Ovary (tissue), 9 donors: ENCODE data around the gene HTT-AS. TPM values are rescaled to one million over a fixed set of nuclear protein-coding genes. Genes with fewer than 3 reads are reported as not detected.

Source experiments
- DNase-seq, 5 donors: peaks; one replicate each; pipeline ENCODE4 v3.0.0-alpha.2; 2019 to 2020
- H3K27ac ChIP-seq, 2 donors: fragments of 200-600 bp; one replicate each; pipeline versions ENCODE4 v1.5.1 to v1.8.0; 2019 to 2022
- H3K27me3 ChIP-seq: fragments of 200-600 bp; one replicate; pipeline ENCODE4 v1.8.0; 2022
- H3K36me3 ChIP-seq: fragments of 200-600 bp; sonication (generic); one replicate; pipeline ENCODE4 v1.5.1; 2019
- H3K4me1 ChIP-seq: one replicate; pipeline ENCODE4 v1.8.1; 2013; ENCODE audit warnings: mild to moderate bottlenecking, moderate library complexity; ENCODE audit not compliant: insufficient read depth
- H3K4me3 ChIP-seq: fragments of 200-600 bp; sonication (generic); one replicate; pipeline ENCODE4 v1.5.1; 2017
- H3K9me3 ChIP-seq, 2 donors: fragments of 200-600 bp in 1 of 2; sonication (generic) in 1 of 2; one replicate each; pipeline versions ENCODE4 v1.5.1 to v1.8.1; 2013 to 2019; ENCODE audit warnings: mild to moderate bottlenecking in 1 of 2, moderate library complexity in 1 of 2
- EP300 ChIP-seq: sonication (generic); formaldehyde crosslinking; IDR thresholded peaks from one replicate; pipeline ENCODE4 v1.6.1; 2017; ENCODE audit warnings: antibody characterized with exemption
- POLR2A ChIP-seq: fragments of 450-650 bp; IDR thresholded peaks from one replicate; pipeline ENCODE4 v1.6.1; 2017; ENCODE audit warnings: antibody characterized with exemption, mild to moderate bottlenecking, moderate library complexity
- WGBS, 3 donors: extraction: QIAGEN DNeasy Blood & Tissue Kit in 1 of 3; methylation state at CpG; one replicate each; pipeline versions ENCODE4 v1.1.5 to v1.1.7; 2013 to 2017; 5-methylcytosine and 5-hydroxymethylcytosine counted together
- intact Hi-C, 4 donors: fragments of 100-400 bp; cut with DNase I; formaldehyde crosslinking; loops; one replicate each; pipeline versions ENCODE4 v1.11.0 to v1.15.1; 2022 to 2023
- polyA plus RNA-seq, 2 donors: library from polyadenylated mRNA; stranded (reverse); fragments of 200-250 nt in 1 of 2; fragments of 350-450 nt in 1 of 2; fragmentation: Illumina TruSeq in 1 of 2; extraction: RNeasy Lipid Tissue Mini Kit (QIAGEN cat#74804) in 1 of 2; gene quantifications; one replicate each; pipeline ENCODE4 v1.2.3, GENCODE V29; 2013 to 2014
- total RNA-seq, 7 donors: library from RNA; depleted of rRNA in 2 of 7; stranded (reverse); fragments of >200 nt in 2 of 7; fragmentation: NEBNext Ultra II Directional in 3 of 7; extraction: Animal tissue kit (Norgen Biotek cat#: 25700) in 3 of 7; gene quantifications; one replicate each; pipeline versions ENCODE4 v1.1.0 to v1.2.4, GENCODE V29; 2016 to 2023
- TF ChIP-seq, protein P1 (sequence below), 3 donors: fragments of 450-650 bp in 2 of 3; fragments of 200-600 bp in 1 of 3; IDR thresholded peaks; one replicate each; pipeline versions ENCODE4 v1.5.1 to v1.8.0; 2016 to 2022; ENCODE audit warnings: antibody characterized with exemption in 3 of 3, mild to moderate bottlenecking in 1 of 3
- donor health status: DM: no; HTN: no; CAD: no; lungs with moderate emphysema.
- donor health status: DM: no; HTN: no; CAD: no.
- donor health status: Bipolar disorder and iron deficiency.
- donor health status: DM: yes; HTN: yes; CAD: no.
- donor health status: DM: no; HTN: no; CAD: no.
- donor health status: DM: yes; HTN: yes; CAD: no.

HTT-AS gene
- total and polyA plus RNA-seq, 9 donors, result not detected

DNA sequence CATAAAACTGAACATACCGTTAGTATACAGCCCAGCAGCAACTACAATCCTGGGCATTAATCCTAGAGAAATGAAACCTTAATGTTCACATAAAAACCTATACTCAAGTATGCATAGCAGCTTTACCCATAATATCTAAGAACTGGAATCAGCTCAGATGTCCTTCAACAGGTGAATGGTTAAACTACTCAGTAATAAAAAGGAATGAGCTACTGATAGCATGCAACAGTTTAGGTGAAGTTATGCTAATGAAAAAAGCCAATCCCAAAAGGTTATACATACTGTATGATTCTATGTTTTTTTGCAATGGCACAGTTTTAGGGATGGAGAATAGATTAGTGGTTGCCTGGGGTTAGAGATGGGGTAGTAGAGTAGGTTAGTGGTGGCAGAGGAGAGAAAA, 9.4 kb upstream of the HTT-AS start:
- Histone ChIP-seq H3K4me1 (no peaks in the 10 kb centered on the region), H3K27me3 (no peaks in the 10 kb centered on the region), H3K4me3 (no peak overlapping the region), H3K27ac (no peak overlapping the region), H3K9me3 (no peaks in the 10 kb centered on the region), H3K36me3 (no peaks in the 10 kb centered on the region)
- no peak for TF ChIP-seq POLR2A
- no peak for TF ChIP-seq EP300
- intact Hi-C loops, result no loop called here
- WGBS, 3 donors, result 35 to 50% (median 43%) methylated on average over 1 of the region's 1 CpG
- DNase-seq, result no peak

DNA sequence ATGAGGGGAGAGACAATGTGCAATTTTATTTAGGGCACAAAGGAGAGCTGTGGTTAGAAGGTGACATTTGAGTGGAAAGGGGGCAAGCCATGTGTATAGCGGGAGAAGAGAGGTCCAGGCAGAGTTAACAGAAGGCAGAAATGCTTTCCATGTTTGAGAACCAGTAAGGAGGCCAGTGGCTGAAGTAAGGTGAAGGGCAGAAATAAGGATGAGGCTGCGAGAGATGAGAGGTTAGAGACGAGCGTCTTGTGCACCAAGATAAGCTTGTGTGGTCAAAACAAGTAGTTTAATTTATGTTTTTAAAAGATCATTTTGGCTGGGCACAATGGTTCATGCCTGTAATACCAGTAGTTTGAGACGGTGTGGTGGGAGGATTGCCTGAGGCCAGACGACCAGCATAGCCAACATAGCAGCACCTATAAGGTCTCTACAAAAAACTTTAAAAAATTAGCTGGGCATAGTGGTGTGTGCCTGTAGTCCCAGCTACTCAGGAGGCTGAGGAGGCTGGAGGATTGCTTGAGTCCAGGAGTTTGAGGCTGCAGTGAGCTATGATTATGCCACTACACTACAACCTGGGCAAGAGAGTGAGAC, 8.7 kb upstream of the HTT-AS start:
- 30 to 42% (median 35%) methylated on average over 6 of the region's 6 CpGs for WGBS, 3 donors
- H3K36me3 ChIP-seq, result no peaks in the 10 kb centered on the region

DNA sequence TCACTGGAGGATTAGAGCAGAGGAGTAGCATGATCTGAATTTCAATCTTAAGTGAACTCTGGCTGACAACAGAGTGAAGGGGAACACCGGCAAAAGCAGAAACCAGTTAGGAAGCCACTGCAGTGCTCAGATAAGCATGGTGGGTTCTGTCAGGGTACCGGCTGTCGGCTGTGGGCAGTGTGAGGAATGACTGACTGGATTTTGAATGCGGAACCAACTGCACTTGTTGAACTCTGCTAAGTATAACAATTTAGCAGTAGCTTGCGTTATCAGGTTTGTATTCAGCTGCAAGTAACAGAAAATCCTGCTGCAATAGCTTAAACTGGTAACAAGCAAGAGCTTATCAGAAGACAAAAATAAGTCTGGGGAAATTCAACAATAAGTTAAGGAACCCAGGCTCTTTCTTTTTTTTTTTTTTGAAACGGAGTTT, 5.4 kb upstream of the HTT-AS start:
- no peak overlapping the region for H3K4me3 ChIP-seq
- TF ChIP-seq POLR2A, result no peak
- TF ChIP-seq EP300, result no peak
- TF ChIP-seq, protein P1, sequence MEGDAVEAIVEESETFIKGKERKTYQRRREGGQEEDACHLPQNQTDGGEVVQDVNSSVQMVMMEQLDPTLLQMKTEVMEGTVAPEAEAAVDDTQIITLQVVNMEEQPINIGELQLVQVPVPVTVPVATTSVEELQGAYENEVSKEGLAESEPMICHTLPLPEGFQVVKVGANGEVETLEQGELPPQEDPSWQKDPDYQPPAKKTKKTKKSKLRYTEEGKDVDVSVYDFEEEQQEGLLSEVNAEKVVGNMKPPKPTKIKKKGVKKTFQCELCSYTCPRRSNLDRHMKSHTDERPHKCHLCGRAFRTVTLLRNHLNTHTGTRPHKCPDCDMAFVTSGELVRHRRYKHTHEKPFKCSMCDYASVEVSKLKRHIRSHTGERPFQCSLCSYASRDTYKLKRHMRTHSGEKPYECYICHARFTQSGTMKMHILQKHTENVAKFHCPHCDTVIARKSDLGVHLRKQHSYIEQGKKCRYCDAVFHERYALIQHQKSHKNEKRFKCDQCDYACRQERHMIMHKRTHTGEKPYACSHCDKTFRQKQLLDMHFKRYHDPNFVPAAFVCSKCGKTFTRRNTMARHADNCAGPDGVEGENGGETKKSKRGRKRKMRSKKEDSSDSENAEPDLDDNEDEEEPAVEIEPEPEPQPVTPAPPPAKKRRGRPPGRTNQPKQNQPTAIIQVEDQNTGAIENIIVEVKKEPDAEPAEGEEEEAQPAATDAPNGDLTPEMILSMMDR (IDR thresholded peaks at IDR 0.05), result no peak
- no peaks in the 10 kb centered on the region for H3K27me3 ChIP-seq
- 75 to 89% (median 85%) methylated on average over 6 of the region's 6 CpGs for WGBS, 3 donors
- no peak overlapping the region for H3K27ac ChIP-seq
- H3K36me3 ChIP-seq, result no peaks in the 10 kb centered on the region
- no peaks in the 10 kb centered on the region for H3K9me3 ChIP-seq
- intact Hi-C loops, result no loop called here
- H3K4me1 ChIP-seq, result peaks cover 3% of the 10 kb centered on the region
- DNase-seq, result no peak

More for the DNA sequence above, 8.7 kb upstream of the HTT-AS start:
- Histone ChIP-seq H3K4me3 (no peak overlapping the region), H3K9me3 (no peaks in the 10 kb centered on the region), H3K27ac (no peak overlapping the region), H3K27me3 (no peaks in the 10 kb centered on the region), H3K4me1 (no peaks in the 10 kb centered on the region)
- DNase-seq, result no peak
- TF ChIP-seq, protein P1 (IDR thresholded peaks at IDR 0.05), result no peak
- no peak for TF ChIP-seq EP300
- intact Hi-C loops, result no loop called here

GRCh38 chr4:3077796-3078195, 3.5 kb upstream of the HTT-AS start:
- no peaks in the 10 kb centered on the region for H3K9me3 ChIP-seq
- no peak for DNase-seq
- no peak for TF ChIP-seq POLR2A
- TF ChIP-seq EP300, result no peak
- TF ChIP-seq, protein P1 (IDR thresholded peaks at IDR 0.05), result no peak
- 43 to 57% (median 47%) methylated on average over 2 of the region's 2 CpGs for WGBS, 3 donors
- intact Hi-C loops, result no loop called here
- no peak overlapping the region for H3K4me3 ChIP-seq
- peaks cover 3% of the 10 kb centered on the region for H3K4me1 ChIP-seq
- no peaks in the 10 kb centered on the region for H3K36me3 ChIP-seq
- no peaks in the 10 kb centered on the region for H3K27me3 ChIP-seq
- H3K27ac ChIP-seq, result no peak overlapping the region

GRCh38 chr4:3075652-3075981, 1.3 kb upstream of the HTT-AS start:
- peaks cover 3% of the 10 kb centered on the region for H3K4me1 ChIP-seq
- H3K27me3 ChIP-seq, result no peaks in the 10 kb centered on the region
- TF ChIP-seq, protein P1 (IDR thresholded peaks at IDR 0.05), result no peak
- TF ChIP-seq EP300, result no peak
- TF ChIP-seq POLR2A, result no peak
- WGBS, 3 donors, result 1 to 2% (median 2%) methylated on average over 8 of the region's 8 CpGs
- no peak for DNase-seq
- intact Hi-C loops, result no loop called here
- H3K36me3 ChIP-seq, result no peaks in the 10 kb centered on the region
- H3K27ac ChIP-seq, result no peak overlapping the region
- peak overlapping the region; percentile 80 for H3K4me3 ChIP-seq
- no peaks in the 10 kb centered on the region for H3K9me3 ChIP-seq
